GM12878 (cell line): ENCODE measurements around the gene GLRX5. TPM values are rescaled to one million over a fixed set of nuclear protein-coding genes. Genes with fewer than 3 reads are reported as not detected.

Source experiments
- ATAC-seq: fragments of 200-7000 bp; cut with Tn5 transposase; 3 replicates; pipeline ENCODE4 v1.9.1; 2020; ENCODE audit warnings: mild to moderate bottlenecking, moderate library complexity
- BruUV-seq: library from RNA; stranded (reverse); fragments of 400-500 nt; replicated peaks from 2 replicates; lab custom pipeline; 2021; lab: Mats Ljungman, UMichigan
- CTCF ChIA-PET: fragments of 300-600 bp; sonication (Branson Sonifier 250); formaldehyde crosslinking; extraction: SDS; loops from one replicate; lab custom pipeline; 2021; ENCODE audit warnings: inconsistent platforms; lab: Yijun Ruan, JAX
- POLR2A ChIA-PET: fragments of 350-600 bp; formaldehyde crosslinking; extraction: SDS; loops from one replicate; lab custom pipeline; 2021; ENCODE audit warnings: inconsistent platforms; lab: Charles Lee
- RAD21 ChIA-PET: fragments of 300-600 bp; sonication (Branson Sonifier 250); formaldehyde crosslinking; loops from one replicate; lab custom pipeline; 2023; ENCODE audit warnings: antibody characterized with exemption; ENCODE audit not compliant: unreplicated experiment; lab: Charles Lee
- SMC1A ChIA-PET: fragments of 300-600 bp; sonication (Branson Sonifier 250); formaldehyde crosslinking; loops from one replicate; lab custom pipeline; 2023; ENCODE audit not compliant: unreplicated experiment, uncharacterized antibody; lab: Charles Lee
- DNase-seq: peaks from one replicate; pipeline ENCODE4 v3.0.0-alpha.2; 2011; ENCODE audit warnings: low read depth, low spot score
- FAIRE-seq: peaks from 3 replicates; lab custom pipeline; 2011; peaks lifted over from hg19 to GRCh38; lab: Jason Lieb, UNC
- H2AFZ ChIP-seq: 2 replicates; pipeline ENCODE4 v1.6.0; 2011; ENCODE audit warnings: low read depth, low read length, control low read depth; ENCODE audit not compliant: control insufficient read depth
- H3K27ac ChIP-seq: 2 replicates; pipeline ENCODE4 v1.5.1; 2011; ENCODE audit warnings: control low read depth; ENCODE audit not compliant: control insufficient read depth, insufficient read depth
- H3K27me3 ChIP-seq, 2 experiments: replicated peaks in 1 of 2; 2 replicates each; pipeline versions ENCODE4 v1.6.0 to v1.6.1; 2011; ENCODE audit warnings: low read length in 1 of 2; ENCODE audit not compliant: control insufficient read depth in 2 of 2, insufficient read depth in 2 of 2
- H3K36me3 ChIP-seq, 2 experiments: 2 replicates each; pipeline ENCODE4 v1.5.1; 2011; ENCODE audit warnings: low read length in 1 of 2; ENCODE audit not compliant: control insufficient read depth in 2 of 2, insufficient read depth in 2 of 2
- H3K4me1 ChIP-seq: 2 replicates; pipeline ENCODE4 v1.6.1; 2011; ENCODE audit warnings: mild to moderate bottlenecking, low read length, moderate library complexity, mixed read lengths; ENCODE audit not compliant: control insufficient read depth, insufficient read depth
- H3K4me2 ChIP-seq: 2 replicates; pipeline ENCODE4 v1.6.0; 2011; ENCODE audit warnings: control low read depth; ENCODE audit not compliant: control insufficient read depth, insufficient read depth
- H3K4me3 ChIP-seq: fragments of 200-600 bp; sonication (generic); 2 replicates; pipeline ENCODE4 v1.5.1; 2016
- H3K79me2 ChIP-seq: 2 replicates; pipeline ENCODE4 v1.6.0; 2011; ENCODE audit warnings: low read length; ENCODE audit not compliant: control insufficient read depth, insufficient read depth
- H3K9ac ChIP-seq: 2 replicates; pipeline ENCODE4 v1.8.0; 2011; ENCODE audit warnings: low read length, control low read depth, mixed read lengths; ENCODE audit not compliant: control insufficient read depth, insufficient read depth
- H3K9me3 ChIP-seq: replicated peaks from 3 replicates; pipeline ENCODE4 v1.5.1; 2011; ENCODE audit warnings: mild to moderate bottlenecking, low read length; ENCODE audit not compliant: control insufficient read depth, insufficient read depth
- H4K20me1 ChIP-seq: 2 replicates; pipeline ENCODE4 v1.6.0; 2011; ENCODE audit not compliant: control insufficient read depth, insufficient read depth
- CEBPB ChIP-seq, 2 experiments: fragments of 150-350 bp in 1 of 2; IDR thresholded peaks; 2 replicates each; pipeline ENCODE4 v1.6.1; 2012 to 2014; ENCODE audit warnings: low read depth in 2 of 2, low read length in 2 of 2, borderline replicate concordance in 1 of 2, inconsistent platforms in 1 of 2
- CREB1 ChIP-seq: IDR thresholded peaks from 2 replicates; pipeline ENCODE4 v1.6.1; 2012; ENCODE audit warnings: low read depth, mild to moderate bottlenecking, inconsistent platforms
- MAX ChIP-seq: IDR thresholded peaks from 2 replicates; pipeline ENCODE4 v1.6.1; 2012; ENCODE audit warnings: low read depth, low read length, improper control_type of control experiment
- NFIC ChIP-seq: IDR thresholded peaks from 2 replicates; pipeline ENCODE4 v1.6.1; 2012; ENCODE audit warnings: low read depth, mild to moderate bottlenecking, inconsistent platforms, low read length, moderate library complexity
- WGBS: methylation state at CpG from one replicate; pipeline ENCODE4 v1.1.6; 2016; ENCODE audit warnings: low lambda C conversion rate; ENCODE audit not compliant: insufficient replicate concordance, insufficient coverage; ENCODE audit errors: missing lambda C conversion rate; 5-methylcytosine and 5-hydroxymethylcytosine counted together
- in situ Hi-C: fragments of 300-500 bp; cut with MboI; formaldehyde crosslinking; loops from 9 replicates; pipeline ENCODE4 v1.14.3; 2018; ENCODE audit warnings: mixed read lengths
- intact Hi-C: fragments of 100-400 bp; cut with micrococcal nuclease; formaldehyde crosslinking; loops from one replicate; pipeline ENCODE4 v1.14.2; 2022; ENCODE audit not compliant: unreplicated experiment
- polyA plus RNA-seq, 11 experiments: library from polyadenylated mRNA; depleted of rRNA in 4 of 11; unstranded in 6 of 11; stranded (reverse) in 5 of 11; fragments of >200 nt; fragmentation: Nextera tagmentation in 4 of 11; fragmentation: Illumina TruSeq in 1 of 11; extraction: Ambion mirVana in 4 of 11; extraction: Trizol in 1 of 11; gene quantifications; 1 replicate in 1 of 11; 2 replicates in 10 of 11; pipeline versions ENCODE4 v1.2.1 to v1.2.3, GENCODE V29; 2011 to 2016; ENCODE audit warnings: inconsistent platforms in 2 of 11, missing spikeins in 2 of 11, low read depth in 1 of 11
- total RNA-seq, 4 experiments: library from RNA; depleted of rRNA in 3 of 4; stranded (reverse); fragments of >200 nt in 3 of 4; fragmentation: Illumina TruSeq in 1 of 4; extraction: Trizol in 1 of 4; gene quantifications; 2 replicates each; pipeline versions ENCODE4 v1.2.1 to v1.2.3, GENCODE V29; 2013 to 2021

GLRX5 gene
- total and polyA plus RNA-seq, 10 of the 15 experiments (the other 5 are each of a cell fraction or from before 2014, with no cell fraction given): 12.8 to 139 (median 55.4) TPM

- TF ChIP-seq NFIC: no peak
- no peak for TF ChIP-seq CEBPB (IDR thresholded peaks at IDR 0.05; ENCODE audit: borderline replicate concordance in 1 of 2, low read depth in 2 of 2, low read length in 2 of 2)
- TF ChIP-seq MAX: no peak
- no peak for TF ChIP-seq CREB1
- no TSS peak for BruUV-seq
- H3K4me1 ChIP-seq: peaks cover 90% of the 10 kb centered on the region
- in situ Hi-C loops (no loop called here), intact Hi-C loops (loop anchor here (10.0 kb wide), 2 partner anchors 176 to 346 kb away; partner anchors contain the start of gene DICER1)
- no peak overlapping the region for H3K9ac ChIP-seq
- H3K4me2 ChIP-seq: peak overlapping the region; percentile 62
- RAD21 ChIA-PET: interaction anchor here (1.0 to 4.3 kb wide), 4 partner anchors 14 to 49 kb away, joined by 3 to 17 read pairs (median 4); partner anchors contain the start of gene SYNE3
- H3K9me3 ChIP-seq: no peaks in the 10 kb centered on the region
- peaks cover 9 to 19% of the 10 kb centered on the region in 2 experiments for H3K36me3 ChIP-seq
- H4K20me1 ChIP-seq: no peaks in the 10 kb centered on the region
- CTCF ChIA-PET: interaction anchor here (0.8 to 7.5 kb wide), 5 partner anchors 8 to 30 kb away, joined by 4 to 55 read pairs (median 8); partner anchors contain the start of gene SYNE3
- no peak for DNase-seq
- peaks cover 90% of the 10 kb centered on the region for H3K79me2 ChIP-seq
- POLR2A ChIA-PET: interaction anchor here (1.0 to 17.4 kb wide), 2 partner anchors 15 to 21 kb away, joined by 3 to 276 read pairs; partner anchors contain the start of gene SYNE3
- no peak for FAIRE-seq
- no peak for ATAC-seq
- H3K4me3 ChIP-seq: no peak overlapping the region
- SMC1A ChIA-PET: interaction anchor here (0.5 to 12.0 kb wide), 4 partner anchors 8 to 273 kb away, joined by 3 to 107 read pairs (median 69); partner anchors contain the start of gene SYNE3
- H3K27ac ChIP-seq: peak overlapping the region; percentile 15; the same call in 1 of the 2 replicates
- 63% methylated on average over 14 of the region's 14 CpGs for WGBS
- H3K27me3 ChIP-seq: no peaks in the 10 kb centered on the region
- no peak overlapping the region for H2AFZ ChIP-seq
These were observed 34.0 kb upstream of the GLRX5 start for GRCh38 chr14:95500772-95501401.
